HG03457 (cell line): ENCODE measurements around the gene SKI.

Experiments
- ATAC-seq: cut with Tn5 transposase; IDR thresholded peaks from one replicate; pipeline ENCODE4 v1.9.1; 2021; ENCODE audit warnings: moderate number of reproducible peaks; ENCODE audit not compliant: unreplicated experiment

The SKI gene

DNA sequence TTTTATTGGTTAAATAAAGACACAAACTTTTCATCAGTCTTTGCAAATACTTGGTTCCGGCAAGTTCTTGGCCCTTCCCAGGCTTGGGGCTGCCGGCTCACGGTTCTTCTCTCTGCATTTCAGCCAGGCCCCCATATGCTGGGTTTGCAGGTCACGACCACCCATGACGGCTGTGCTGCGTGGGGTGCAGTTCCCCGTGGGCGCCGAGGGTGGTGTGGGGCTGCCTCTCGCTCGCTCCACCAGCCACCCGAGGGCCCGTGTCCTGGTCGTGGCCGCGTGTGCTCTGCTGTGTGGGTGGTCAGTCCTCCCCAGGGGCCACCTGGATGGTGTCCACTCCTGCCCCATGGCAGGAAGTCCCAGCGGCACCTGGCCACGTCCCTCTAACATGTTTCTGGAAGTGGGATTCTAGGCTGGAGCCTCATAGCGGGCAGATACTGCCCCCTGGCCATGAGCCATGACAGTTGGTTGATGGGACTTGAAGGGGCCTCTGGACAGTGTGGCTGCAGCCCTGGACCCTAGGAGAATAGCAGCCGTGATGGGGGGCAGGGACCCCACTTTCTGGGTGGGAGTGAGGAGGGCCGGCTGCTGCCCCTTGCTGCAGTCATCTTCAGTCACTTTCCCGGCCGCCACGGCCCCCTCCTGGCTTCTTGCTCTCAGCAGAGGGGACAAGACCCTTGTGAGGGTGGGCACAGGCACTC, 46.3 kb downstream of the SKI start:
- ATAC-seq: no peak

DNA sequence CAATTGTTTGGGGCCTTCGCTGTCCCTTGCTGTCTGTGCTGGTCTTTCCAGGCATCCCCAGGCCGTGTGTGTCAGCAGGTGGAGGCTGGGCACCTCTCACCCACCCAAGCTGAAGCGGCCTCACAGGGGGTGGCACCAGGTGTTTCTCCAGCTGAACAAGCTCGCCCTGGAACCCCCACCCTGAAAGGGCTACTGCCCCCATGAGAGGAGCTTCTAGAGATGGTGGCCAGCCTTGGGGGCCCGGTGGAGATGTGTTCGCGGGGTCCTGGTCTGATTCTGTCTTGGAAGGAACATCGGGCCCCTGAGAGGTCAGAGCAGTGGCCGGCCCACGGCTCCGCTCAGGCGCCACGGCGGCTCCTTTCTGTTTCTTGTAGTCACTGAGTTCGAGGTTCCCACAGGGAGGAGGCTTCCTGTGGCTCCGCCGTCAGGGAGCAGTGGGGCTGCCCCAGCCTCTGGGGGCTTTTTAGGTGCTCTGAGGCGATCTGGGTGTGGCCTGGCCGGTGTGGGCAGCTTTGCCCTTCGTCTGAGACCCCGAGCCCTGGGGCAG, 46.9 kb downstream of the SKI start:
- no peak for ATAC-seq

DNA sequence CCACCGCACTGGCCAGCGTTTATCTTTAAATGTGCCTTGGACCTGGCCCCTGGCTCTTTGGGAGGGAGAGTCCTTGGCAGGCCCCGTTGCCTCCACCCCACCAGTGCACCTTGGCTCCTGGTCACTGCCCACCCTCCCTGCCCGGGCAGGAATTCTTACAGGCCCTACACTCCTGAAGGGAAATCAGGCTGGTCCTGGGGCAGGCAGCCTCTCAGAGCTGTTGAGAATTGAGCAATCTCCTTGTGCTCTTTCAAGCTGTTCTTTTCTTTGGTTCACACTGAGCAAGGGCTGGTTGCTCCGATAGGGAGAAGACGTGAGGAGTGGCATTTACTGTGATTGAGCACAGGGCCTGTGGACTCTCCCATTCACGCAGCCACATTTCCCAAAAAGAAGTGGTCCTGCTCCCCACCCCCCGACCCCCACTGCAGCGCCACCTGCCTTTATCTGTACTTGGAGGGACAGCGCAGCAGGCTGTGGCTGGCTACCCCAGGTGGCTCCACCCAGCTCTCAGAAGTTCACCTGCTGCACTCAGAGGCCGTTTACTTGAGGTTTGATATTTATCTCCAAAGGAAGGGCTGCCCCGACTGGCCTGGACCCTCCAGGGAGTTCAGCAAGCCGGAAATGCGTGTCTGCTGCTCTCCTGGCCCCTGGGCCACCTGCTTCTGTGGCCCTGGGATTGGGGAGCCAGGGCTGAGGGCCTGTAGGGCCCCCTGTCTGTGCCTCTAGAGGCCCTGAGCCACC, 47.8 kb downstream of the SKI start:
- no peak for ATAC-seq

DNA sequence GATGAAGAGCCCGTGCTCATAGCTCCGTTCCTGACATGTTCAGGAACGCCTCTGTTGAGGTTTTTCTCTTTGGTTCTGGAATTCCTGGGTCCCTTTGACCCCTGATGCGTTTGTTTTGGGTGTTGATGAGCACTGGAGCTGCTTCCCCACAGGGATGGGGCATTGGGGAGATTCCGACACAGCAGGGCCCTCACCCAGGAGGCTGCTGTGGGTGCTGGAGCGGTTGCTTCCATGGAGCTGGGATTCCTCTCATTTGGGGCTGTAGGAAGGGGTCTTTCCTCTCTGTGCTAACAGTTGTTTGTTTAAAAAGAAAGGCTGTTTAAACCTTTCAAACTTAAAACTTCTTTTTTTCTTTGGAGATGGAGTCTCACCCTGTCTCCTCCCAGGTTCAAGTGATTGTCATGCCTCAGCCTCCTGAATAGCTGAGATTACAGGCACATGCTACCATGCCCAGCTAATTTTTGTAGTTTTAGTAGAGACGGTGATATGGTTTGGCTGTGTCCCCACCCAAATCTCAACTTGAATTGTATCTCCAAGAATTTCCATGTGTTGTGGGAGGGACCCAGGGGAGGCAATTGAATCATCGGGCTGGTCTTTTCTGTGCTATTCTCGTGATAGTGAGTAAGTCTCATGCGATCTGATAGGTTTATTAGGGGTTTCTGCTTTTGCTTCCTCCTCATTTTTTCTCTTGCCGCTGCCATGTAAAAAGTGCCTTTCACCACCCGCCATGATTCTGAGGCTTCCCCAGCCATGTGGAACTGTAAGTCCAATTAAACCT, 48.9 kb downstream of the SKI start:
- ATAC-seq: no peak

DNA sequence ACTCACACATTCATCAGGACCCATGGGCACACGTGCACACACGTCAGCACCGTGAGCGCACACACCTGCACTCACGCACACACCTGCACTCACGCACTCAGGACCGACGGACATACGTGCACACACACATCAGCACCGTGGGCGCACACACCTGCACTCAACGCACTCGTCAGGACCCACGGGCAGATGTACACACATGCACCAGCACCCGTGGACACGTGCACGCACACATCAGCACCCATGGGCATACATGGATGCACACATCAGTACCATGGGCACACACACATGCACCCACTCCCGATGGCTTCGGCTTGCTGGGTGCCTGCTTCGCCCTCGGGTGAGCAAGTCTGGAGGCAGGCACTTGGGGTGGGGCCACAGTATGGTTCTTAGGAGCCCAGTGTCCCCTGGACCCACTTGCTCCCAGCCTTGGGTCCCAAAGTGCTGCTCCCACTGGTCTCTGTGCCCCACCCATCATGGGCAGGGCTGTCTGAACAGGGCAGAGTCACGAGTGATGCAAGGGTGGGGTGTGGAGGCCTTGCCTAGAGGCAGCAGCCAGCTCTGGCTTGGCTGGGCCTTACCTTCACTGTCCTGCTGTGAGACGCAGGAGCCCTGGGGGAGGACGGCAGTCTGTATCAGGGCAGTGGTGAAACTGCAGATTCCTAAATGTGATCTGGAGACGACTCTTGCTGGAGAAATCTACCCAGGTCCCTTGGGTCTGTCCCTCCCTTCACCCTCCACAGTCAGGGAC, 49.8 kb downstream of the SKI start:
- ATAC-seq: no peak

DNA sequence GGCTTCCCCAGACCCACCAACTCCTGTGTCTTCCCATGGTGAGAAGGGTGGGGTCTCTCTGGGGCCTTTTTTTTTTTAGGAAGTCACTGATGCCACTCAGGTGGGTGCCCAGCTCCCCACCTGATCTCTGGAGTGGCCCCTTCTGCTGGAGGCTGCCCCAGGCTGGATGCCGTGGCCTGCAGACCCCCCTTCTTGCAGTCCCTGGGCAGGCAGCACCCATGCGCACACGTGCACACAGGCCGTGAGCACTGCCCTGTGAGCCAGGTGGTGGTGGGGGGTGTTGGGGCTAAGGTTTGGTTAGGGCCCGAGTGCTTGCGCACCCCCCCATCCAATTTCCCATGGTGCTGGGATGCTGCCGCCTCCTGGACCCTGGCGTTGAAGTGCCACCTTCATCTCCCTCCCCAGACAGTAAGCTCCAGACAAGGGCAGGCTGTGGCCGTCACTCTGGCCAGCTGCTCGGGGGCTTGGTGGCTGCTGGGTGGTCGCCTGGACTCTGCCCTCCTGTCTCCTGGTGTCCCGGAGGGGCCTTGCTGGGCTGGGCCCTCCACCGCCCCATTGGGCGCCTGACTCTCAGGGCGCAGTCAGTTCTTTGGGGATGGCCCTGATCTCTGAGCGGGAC, 50.6 kb downstream of the SKI start:
- no peak for ATAC-seq

DNA sequence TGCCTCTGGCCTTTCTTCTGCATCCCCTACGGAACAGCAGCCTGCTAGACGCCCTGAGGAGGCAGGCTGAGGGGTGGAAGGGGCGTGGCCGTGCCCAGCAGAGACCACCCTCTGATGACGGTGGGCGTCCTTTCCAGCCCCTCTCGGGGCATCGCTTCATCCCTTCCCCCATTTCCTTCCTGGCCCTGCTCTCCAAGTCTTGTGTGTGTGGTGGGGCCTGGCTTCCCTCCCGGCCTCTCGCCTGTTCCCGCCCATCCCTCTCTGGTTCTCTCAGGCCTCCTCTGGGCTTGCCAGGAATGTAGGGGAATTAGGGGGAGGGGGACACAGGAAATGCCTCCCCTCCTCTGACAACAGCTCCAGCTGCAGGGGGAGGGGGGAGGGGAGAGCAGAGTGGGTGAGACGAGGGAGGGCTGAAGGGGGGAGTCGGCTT, 51.1 kb downstream of the SKI start:
- ATAC-seq: no peak

DNA sequence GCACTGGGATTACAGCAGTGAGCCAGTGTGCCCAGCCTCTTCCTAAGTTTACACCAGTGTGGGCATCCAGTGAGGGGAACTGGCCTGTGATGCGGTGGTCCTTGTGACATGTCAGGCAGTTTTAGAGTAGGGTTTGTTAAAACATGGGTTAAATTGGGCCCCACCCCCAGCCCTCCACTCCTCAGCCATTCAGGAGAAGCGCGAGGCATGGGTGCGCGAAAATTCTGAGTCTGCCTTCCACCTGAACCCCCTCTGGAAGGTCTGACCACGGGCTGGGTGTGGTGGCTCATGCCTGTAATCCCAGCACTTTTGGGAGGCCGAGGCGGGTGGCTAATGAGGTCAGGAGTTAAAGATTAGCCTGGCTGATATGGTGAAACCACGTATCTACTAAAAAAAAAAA, 51.7 kb downstream of the SKI start:
- ATAC-seq: no peak

DNA sequence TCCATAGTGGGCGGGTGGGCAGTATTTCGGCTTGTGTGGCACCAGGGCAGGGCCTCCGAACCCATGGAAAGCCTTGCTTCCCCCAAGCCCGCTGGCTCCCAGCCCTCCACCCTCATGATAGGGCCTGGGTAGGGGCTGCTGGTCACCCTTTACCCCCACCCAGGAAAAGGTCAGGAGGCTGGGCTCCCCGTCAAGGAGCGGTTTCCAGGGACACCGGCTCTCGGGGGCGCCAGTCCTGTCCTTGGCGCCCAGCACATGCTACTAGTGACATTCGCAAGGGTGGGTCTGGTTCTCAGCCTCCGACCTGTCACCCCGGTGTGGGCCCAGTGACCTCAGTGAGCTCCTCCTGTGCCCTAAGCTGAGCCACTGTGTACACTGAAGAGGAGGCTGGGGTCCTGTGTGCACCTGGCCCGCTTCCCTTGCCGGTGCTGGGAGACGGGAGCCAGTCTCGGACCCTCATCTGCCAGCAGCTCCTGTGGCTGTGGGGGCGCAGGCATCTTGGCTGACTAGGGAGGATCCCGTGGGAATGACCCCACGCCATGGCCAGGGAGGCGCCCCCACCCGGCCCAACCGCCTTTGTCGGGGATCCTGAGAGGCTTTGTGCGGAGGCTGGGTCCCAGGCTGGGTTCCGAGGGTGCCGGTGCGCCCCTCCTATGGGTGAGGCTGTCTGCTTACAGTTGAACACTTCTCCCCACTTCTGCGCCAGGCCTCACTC, 54.6 kb downstream of the SKI start:
- ATAC-seq: no peak

DNA sequence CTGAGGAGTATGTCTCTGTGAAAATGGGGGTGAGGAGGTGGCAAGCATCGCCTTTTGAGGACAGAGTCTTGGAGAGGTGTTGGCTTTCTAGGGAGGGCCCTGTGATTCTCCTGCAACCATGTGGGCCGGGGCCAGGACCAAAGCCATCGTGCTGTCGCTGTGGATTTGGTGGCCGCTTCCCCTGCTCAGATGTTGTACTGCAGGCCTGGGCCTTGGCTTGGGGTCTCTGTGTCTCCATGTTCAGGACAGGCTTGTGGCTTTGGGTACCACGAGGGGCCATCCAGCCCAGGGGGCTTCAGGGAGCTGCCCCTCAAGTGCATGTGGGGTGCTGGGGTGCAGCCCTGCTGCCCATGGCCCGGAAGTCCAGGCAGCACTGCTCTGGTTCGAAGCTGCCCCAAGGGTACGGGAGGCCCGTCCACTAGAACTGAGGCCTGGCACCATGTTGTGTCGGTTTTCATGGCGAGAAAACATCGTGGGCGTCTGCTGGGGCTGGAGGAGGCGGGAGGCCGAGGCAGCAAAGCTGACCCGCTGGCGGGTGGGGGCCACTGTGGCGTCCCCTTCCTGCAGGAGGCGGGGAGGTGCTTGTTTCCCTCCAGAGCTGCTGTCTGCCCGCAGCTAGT, 55.4 kb downstream of the SKI start:
- no peak for ATAC-seq

DNA sequence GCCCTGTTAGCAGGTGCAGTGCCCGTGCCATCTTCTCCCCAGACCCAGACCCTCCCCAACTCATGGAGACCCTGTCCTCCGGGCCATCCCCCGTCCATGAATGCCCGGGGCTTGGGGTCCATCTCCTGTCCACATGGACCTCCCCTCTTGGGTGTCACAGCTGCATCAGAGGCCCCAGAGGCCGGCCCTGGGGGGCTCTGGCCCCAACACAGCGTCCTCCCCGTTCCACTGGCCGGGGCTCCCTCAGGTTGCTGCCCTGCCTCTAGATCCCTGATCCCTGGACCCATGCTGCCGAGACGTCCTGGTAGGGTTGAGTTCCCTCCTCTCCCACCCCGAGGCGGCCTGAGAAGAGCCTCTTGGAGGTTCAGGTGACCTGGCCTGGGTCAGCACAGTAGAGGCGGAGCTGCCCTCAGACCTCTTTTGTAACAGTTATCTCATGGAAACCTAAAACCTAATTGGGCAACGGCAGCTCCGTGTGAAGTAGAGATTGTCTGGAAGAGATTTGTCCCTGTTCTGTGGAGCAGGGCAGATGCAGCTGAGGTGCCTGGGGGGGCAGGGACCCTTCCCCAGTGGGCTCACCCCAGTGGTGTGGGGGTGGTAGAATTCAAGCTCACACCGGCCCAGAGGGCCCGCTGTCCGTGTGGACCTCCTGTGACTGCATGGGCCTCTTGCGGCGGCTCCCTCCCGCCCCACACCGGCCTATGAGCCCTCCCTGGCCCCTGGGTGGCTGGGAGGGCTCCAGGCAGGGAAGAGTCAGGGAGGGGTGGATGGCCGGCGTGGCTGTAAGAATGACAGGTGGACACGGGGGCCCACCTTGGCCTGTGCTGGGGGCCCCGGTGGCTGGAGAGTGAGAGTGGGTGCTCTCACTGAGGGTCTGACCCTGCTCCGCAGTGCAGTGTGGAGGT, 56.1 kb downstream of the SKI start:
- no peak for ATAC-seq

DNA sequence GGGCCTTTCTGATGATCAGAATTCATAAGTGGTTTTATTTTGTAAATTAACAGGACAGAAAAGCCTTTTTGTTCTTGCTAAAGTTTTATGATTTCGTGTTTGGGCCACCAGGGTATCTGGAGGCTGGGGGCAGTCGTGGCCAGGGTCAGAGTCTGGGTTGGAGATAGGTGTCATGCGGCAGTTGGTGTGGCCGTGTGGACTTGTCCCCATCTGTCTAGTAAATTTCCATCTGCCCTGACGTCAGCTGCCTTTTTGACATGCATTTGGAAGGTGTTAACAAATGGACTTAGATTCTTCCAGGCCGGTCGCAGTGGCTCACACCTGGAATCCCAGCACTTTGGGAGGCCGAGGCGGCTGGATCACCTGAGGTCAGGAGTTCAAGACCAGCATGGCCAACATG, 56.8 kb downstream of the SKI start:
- ATAC-seq: no peak

DNA sequence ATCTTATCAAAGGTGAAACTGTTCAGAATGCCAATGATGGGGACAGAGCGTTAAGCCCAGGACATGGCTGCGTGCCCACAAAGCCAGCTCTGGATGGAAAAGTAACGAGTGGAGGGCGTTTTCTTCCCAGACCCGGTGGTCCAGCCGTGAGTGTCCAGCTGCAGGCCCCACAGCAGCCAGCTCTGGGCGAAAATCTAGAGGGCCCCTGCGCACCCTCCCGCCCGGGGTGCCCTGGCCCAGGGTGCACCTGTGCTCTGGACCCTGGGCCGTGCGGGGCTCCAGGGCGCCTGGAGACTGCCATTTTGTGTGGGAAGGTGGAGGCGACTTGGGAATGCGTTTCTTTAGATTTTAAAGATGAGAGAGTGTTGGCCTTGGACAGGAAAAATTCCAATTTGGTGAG, 58.8 kb downstream of the SKI start:
- ATAC-seq: no peak

DNA sequence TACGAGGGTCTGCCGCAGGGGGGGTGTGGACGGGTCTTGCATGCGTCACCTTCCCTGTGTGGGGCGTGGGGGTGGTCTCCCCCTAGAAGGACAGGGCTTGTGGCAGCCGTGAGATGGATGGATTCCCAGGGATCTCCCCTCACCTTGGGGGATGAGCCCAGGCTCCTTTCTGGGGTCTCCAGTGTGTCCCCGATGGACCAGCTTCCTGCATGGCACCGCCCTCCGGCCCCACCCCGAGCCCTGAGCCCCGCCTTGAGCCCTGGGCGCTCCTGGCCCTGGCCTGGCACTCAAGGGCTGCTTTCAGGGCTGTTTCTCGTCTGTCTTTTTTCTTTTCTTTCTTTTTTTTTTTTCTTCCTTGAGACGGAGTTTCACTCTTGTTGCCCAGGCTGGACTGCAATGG, 59.5 kb downstream of the SKI start:
- ATAC-seq: no peak

DNA sequence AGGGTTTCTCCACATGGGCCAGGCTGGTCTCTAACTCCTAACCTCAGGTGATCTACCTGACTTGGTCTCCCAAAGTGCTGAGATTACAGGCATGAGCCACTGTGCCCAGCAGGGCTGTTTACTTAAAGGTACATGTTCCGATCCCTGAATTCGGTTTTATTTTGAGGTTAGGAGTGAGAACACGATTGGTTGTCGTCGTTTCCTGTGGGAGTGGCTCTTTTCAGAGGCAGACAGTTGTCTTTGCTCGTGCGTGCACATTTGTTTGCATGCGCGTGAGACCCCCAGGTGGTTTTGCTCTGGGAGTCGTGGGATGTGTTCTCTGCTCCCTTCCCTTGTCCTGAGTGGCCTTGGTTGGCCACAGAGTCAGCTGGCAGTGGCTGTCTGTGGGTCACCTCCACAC, 60.2 kb downstream of the SKI start:
- ATAC-seq: no peak

DNA sequence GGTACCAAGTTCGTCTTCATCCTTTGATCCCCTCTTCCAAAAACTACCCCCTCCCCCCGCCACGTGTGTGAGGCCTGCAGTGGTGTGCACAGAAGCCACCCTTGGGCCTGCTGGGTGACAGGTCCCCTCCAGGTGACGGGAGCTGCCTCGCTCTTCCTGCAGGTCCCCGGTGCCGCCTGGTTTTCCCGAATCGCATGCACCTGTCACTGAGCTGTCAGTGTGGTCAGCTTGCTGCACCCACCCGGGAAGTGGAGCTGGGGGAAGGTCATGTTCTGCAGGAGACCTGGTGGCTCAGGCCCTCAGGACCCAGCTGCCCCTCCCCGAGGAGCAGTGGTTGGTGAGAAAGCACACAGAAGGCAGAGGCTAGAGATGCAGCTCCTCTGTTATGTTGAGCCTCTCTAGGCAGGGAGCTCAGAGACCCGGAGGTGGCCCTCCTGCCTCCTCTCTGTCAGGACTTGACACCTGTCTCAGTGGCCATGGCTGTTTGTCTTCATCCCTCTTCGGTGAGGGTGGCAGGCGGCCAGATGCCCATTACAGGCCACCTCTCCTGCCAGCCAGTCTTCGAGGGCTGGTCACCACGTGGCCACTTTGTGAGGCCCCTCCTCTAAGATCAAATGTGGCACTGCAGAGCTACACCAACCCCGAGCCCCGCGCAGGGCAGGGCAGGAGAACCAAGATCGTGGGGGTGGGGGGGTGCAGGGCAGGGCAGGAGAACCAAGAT, 60.9 kb downstream of the SKI start:
- ATAC-seq: no peak

DNA sequence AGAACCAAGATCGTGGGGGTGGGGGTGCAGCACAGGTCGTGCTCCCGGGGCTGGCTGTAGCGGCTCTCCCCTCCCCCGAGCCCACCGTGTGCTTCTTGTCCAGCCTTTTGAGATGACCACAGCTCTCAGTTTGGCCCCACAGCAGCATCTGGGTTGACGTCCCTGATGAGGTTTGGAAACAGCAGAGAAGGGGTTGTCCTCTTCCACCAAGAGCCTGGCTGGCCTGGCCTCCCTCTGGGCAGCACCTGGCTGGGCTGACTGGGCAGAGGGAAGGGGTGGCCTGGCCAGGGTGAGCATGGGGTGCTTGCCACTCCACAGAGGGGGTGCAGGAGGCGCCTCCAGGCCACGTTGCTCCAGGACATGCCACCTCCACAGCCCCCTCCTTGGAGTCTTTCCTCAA, 61.5 kb downstream of the SKI start:
- no peak for ATAC-seq

DNA sequence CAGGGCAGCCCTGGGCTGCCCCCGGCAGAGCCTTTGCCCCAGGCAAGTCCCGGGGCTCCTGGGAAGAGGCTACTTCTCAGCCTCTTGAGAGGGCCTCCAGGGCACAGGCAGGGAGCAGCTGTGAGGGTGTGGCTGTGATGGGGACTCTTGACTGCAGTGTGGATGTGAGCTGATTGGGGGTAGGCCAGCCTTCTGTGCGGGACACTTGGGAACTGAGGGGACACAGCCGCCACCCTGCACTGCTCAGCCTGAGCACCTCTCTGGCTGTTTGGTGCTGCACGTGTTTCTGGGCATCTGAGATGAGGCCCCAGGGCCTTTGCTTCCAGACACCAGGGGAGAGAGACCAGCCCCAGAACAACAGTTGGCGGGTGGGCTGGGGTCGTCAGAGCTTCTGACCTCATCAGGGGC, 62.1 kb downstream of the SKI start:
- no peak for ATAC-seq
